GM12878 (cell line): ENCODE results near the gene MACF1. TPM values are rescaled to one million over a fixed set of nuclear protein-coding genes. Genes with fewer than 3 reads are reported as not detected.

Experiments
- CHD4 ChIP-seq: fragments of 200-600 bp; sonication (generic); IDR thresholded peaks from 2 replicates; pipeline ENCODE4 v1.6.1; 2016; ENCODE audit warnings: mild to moderate bottlenecking
- EP300 ChIP-seq, 2 experiments: fragments of 150-350 bp in 1 of 2; IDR thresholded peaks; 2 replicates each; pipeline ENCODE4 v1.6.1; 2011 to 2012; ENCODE audit warnings: low read depth in 2 of 2, low read length in 2 of 2, borderline replicate concordance in 1 of 2, improper control_type of control experiment in 1 of 2, inconsistent platforms in 1 of 2; ENCODE audit not compliant: control insufficient read depth in 1 of 2
- MTA3 ChIP-seq: IDR thresholded peaks from 2 replicates; pipeline ENCODE4 v1.6.1; 2012; ENCODE audit warnings: low read length, inconsistent platforms, borderline replicate concordance
- POLR2AphosphoS2 ChIP-seq: IDR thresholded peaks from 2 replicates; pipeline ENCODE4 v1.6.1; 2011; ENCODE audit warnings: low read depth, mild to moderate bottlenecking, low read length, improper control_type of control experiment, moderate library complexity
- SRF ChIP-seq, 2 experiments: IDR thresholded peaks; 2 replicates each; pipeline ENCODE4 v1.6.1; 2011; ENCODE audit warnings: low read depth in 2 of 2, low read length in 2 of 2, mild to moderate bottlenecking in 1 of 2, moderate library complexity in 1 of 2
- ZBTB11 ChIP-seq: fragments of 450-650 bp; formaldehyde crosslinking; IDR thresholded peaks from 2 replicates; pipeline ENCODE4 v1.5.0; 2022; ENCODE audit warnings: mild to moderate bottlenecking, missing genetic modification characterization
- ZBTB33 ChIP-seq: fragments of 450-650 bp; IDR thresholded peaks from 2 replicates; pipeline ENCODE4 v1.6.1; 2017; ENCODE audit warnings: mild to moderate bottlenecking
- polyA plus RNA-seq, 11 experiments: library from polyadenylated mRNA; depleted of rRNA in 4 of 11; unstranded in 6 of 11; stranded (reverse) in 5 of 11; fragments of >200 nt; fragmentation: Nextera tagmentation in 4 of 11; fragmentation: Illumina TruSeq in 1 of 11; extraction: Ambion mirVana in 4 of 11; extraction: Trizol in 1 of 11; gene quantifications; 1 replicate in 1 of 11; 2 replicates in 10 of 11; pipeline versions ENCODE4 v1.2.1 to v1.2.3, GENCODE V29; 2011 to 2016; ENCODE audit warnings: inconsistent platforms in 2 of 11, missing spikeins in 2 of 11, low read depth in 1 of 11
- total RNA-seq, 4 experiments: library from RNA; depleted of rRNA in 3 of 4; stranded (reverse); fragments of >200 nt in 3 of 4; fragmentation: Illumina TruSeq in 1 of 4; extraction: Trizol in 1 of 4; gene quantifications; 2 replicates each; pipeline versions ENCODE4 v1.2.1 to v1.2.3, GENCODE V29; 2013 to 2021

The MACF1 gene
- total and polyA plus RNA-seq, 10 of the 15 experiments (the other 5 are each of a cell fraction or from before 2014, with no cell fraction given), result 15.5 to 201 (median 76.9) TPM

GRCh38 chr1:39427912-39428311 is 223.4 kb downstream of the MACF1 start (continued):
- TF ChIP-seq ZBTB11 (CRISPR knock-in tag) (no peak), SRF (IDR thresholded peaks at IDR 0.05; ENCODE audit: low read depth in 2 of 2, low read length in 2 of 2) (no peak), ZBTB33 (no peak), MTA3 (no peak), POLR2AphosphoS2 (no peak), EP300 (IDR thresholded peaks at IDR 0.05; ENCODE audit: borderline replicate concordance in 1 of 2, control insufficient read depth in 1 of 2, low read depth in 2 of 2, low read length in 2 of 2) (no peak), CHD4 (no peak)
- TF ChIP-seq, all 136 proteins: peak for 0
